Measurements from ENCODE around the gene KNDC1.

The KNDC1 gene

GRCh38 chr10:133165556-133166503 is 5.8 kb downstream of the KNDC1 start:
- Histone ChIP-seq H3K79me1 (replicated peaks; ENCODE audit: low read length, poor library complexity, severe bottlenecking) (no peaks in the 10 kb centered on the region), H3K18ac (ENCODE audit: low read depth in 1 of 2, low read length in 2 of 2) (no peak overlapping the region), H3K4me1 (ENCODE audit: control insufficient read depth, insufficient read depth, low read depth, low read length) (peaks cover 4% of the 10 kb centered on the region), H2BK15ac (ENCODE audit: low read depth, poor library complexity, severe bottlenecking) (no peak overlapping the region), H3K14ac (ENCODE audit: low read length in 2 of 2) (no peak overlapping the region), H3K36me3 (ENCODE audit: control insufficient read depth in 1 of 2, insufficient read depth in 2 of 2, low read depth in 1 of 2, low read length in 2 of 2) (no peaks in the 10 kb centered on the region), H3K4me2 (ENCODE audit: low read length, poor library complexity, severe bottlenecking) (no peak overlapping the region), H3K23ac (ENCODE audit: low read length in 2 of 2) (no peak overlapping the region), H2BK5ac (ENCODE audit: low read depth, low read length, poor library complexity, severe bottlenecking) (no peak overlapping the region), H3K4me3 (ENCODE audit: insufficient read depth in 1 of 2, low read depth in 1 of 2, low read length in 2 of 2) (peak overlapping the region in 1 of 2 experiments; percentile 18), H2AFZ (ENCODE audit: low read depth, low read length) (no peak overlapping the region), H3K27me3 (ENCODE audit: control insufficient read depth in 1 of 2, insufficient read depth in 1 of 2, low read length in 2 of 2) (peaks cover 28 to 58% of the 10 kb centered on the region in 2 experiments), H3K9me3 (ENCODE audit: control insufficient read depth, low read length) (no peaks in the 10 kb centered on the region), H4K8ac (ENCODE audit: low read length) (no peak overlapping the region), H2BK120ac (ENCODE audit: low read depth, low read length) (no peak overlapping the region), H2BK12ac (ENCODE audit: low read length in 2 of 2) (no peak overlapping the region), H3K27ac (ENCODE audit: low read length, poor library complexity, severe bottlenecking) (no peak overlapping the region), H3K9ac (ENCODE audit: low read length) (no peak overlapping the region), H2AK5ac (ENCODE audit: low read length, severe bottlenecking) (no peak overlapping the region), H4K91ac (ENCODE audit: low read length) (peak overlapping the region; percentile 41), H3K4ac (ENCODE audit: low read depth in 1 of 2, low read length in 2 of 2) (no peak overlapping the region)
- 91% methylated on average over 39 of the region's 40 CpGs for WGBS
- DNase-seq = no peak

DNA sequence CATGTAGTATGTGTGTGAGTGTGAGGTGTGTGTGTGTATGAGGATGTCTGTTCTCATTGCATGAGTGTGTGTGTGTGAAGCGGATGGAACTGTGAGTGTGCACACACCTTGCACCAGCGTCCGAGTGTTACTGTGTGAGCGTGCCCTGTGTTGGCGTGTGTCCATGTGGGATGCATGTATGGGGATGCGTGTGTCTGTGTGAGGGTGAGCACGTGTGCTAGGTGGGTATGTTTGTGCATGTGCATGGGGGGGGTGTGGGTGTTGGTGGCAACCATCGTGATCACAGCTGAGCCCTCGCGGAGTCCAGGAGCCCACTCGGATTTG is 6.4 kb downstream of the KNDC1 start:
- no peak overlapping the region for H3K18ac ChIP-seq (ENCODE audit: low read depth in 1 of 2, low read length in 2 of 2)
- WGBS = 93% methylated on average over 11 of the region's 11 CpGs
- no peak overlapping the region for H2AFZ ChIP-seq (ENCODE audit: low read depth, low read length)
- no peak overlapping the region for H3K4me3 ChIP-seq (ENCODE audit: insufficient read depth in 1 of 2, low read depth in 1 of 2, low read length in 2 of 2)
- H3K4ac ChIP-seq (ENCODE audit: low read depth in 1 of 2, low read length in 2 of 2) = no peak overlapping the region
- no peak overlapping the region for H2BK5ac ChIP-seq (ENCODE audit: low read depth, low read length, poor library complexity, severe bottlenecking)
- no peak overlapping the region for H2BK12ac ChIP-seq (ENCODE audit: low read length in 2 of 2)
- DNase-seq = no peak
- H3K27ac ChIP-seq (ENCODE audit: low read length, poor library complexity, severe bottlenecking) = no peak overlapping the region
- H2AK5ac ChIP-seq (ENCODE audit: low read length, severe bottlenecking) = no peak overlapping the region
- H3K9ac ChIP-seq (ENCODE audit: low read length) = no peak overlapping the region
- no peaks in the 10 kb centered on the region for H3K4me1 ChIP-seq (ENCODE audit: control insufficient read depth, insufficient read depth, low read depth, low read length)
- no peak overlapping the region for H3K4me2 ChIP-seq (ENCODE audit: low read length, poor library complexity, severe bottlenecking)
- H4K91ac ChIP-seq (ENCODE audit: low read length) = no peak overlapping the region
- no peak overlapping the region for H2BK15ac ChIP-seq (ENCODE audit: low read depth, poor library complexity, severe bottlenecking)
- H3K14ac ChIP-seq (ENCODE audit: low read length in 2 of 2) = no peak overlapping the region
- no peaks in the 10 kb centered on the region for H3K9me3 ChIP-seq (ENCODE audit: control insufficient read depth, low read length)
- no peak overlapping the region for H4K8ac ChIP-seq (ENCODE audit: low read length)
- no peak overlapping the region for H2BK120ac ChIP-seq (ENCODE audit: low read depth, low read length)
- no peaks in the 10 kb centered on the region for H3K79me1 ChIP-seq (replicated peaks; ENCODE audit: low read length, poor library complexity, severe bottlenecking)
- H3K23ac ChIP-seq (ENCODE audit: low read length in 2 of 2) = no peak overlapping the region
- H3K27me3 ChIP-seq (ENCODE audit: control insufficient read depth in 1 of 2, insufficient read depth in 1 of 2, low read length in 2 of 2) = peaks cover 22 to 51% of the 10 kb centered on the region in 2 experiments
- no peaks in the 10 kb centered on the region for H3K36me3 ChIP-seq (ENCODE audit: control insufficient read depth in 1 of 2, insufficient read depth in 2 of 2, low read depth in 1 of 2, low read length in 2 of 2)

- Histone ChIP-seq H3K36me3 (ENCODE audit: control insufficient read depth in 1 of 2, insufficient read depth in 2 of 2, low read depth in 1 of 2, low read length in 2 of 2) (no peaks in the 10 kb centered on the region), H3K79me1 (replicated peaks; ENCODE audit: low read length, poor library complexity, severe bottlenecking) (no peaks in the 10 kb centered on the region), H2AK5ac (ENCODE audit: low read length, severe bottlenecking) (no peak overlapping the region), H3K4me2 (ENCODE audit: low read length, poor library complexity, severe bottlenecking) (no peak overlapping the region), H3K23ac (ENCODE audit: low read length in 2 of 2) (no peak overlapping the region), H4K91ac (ENCODE audit: low read length) (no peak overlapping the region), H2BK120ac (ENCODE audit: low read depth, low read length) (no peak overlapping the region), H3K27me3 (ENCODE audit: control insufficient read depth in 1 of 2, insufficient read depth in 1 of 2, low read length in 2 of 2) (peaks cover 16 to 46% of the 10 kb centered on the region in 2 experiments), H2AFZ (ENCODE audit: low read depth, low read length) (no peak overlapping the region), H2BK5ac (ENCODE audit: low read depth, low read length, poor library complexity, severe bottlenecking) (no peak overlapping the region), H3K4ac (ENCODE audit: low read depth in 1 of 2, low read length in 2 of 2) (no peak overlapping the region), H3K4me3 (ENCODE audit: insufficient read depth in 1 of 2, low read depth in 1 of 2, low read length in 2 of 2) (no peak overlapping the region), H3K18ac (ENCODE audit: low read depth in 1 of 2, low read length in 2 of 2) (no peak overlapping the region), H3K9me3 (ENCODE audit: control insufficient read depth, low read length) (no peaks in the 10 kb centered on the region), H2BK15ac (ENCODE audit: low read depth, poor library complexity, severe bottlenecking) (peak overlapping the region; percentile 36), H3K27ac (ENCODE audit: low read length, poor library complexity, severe bottlenecking) (no peak overlapping the region), H3K14ac (ENCODE audit: low read length in 2 of 2) (no peak overlapping the region), H3K4me1 (ENCODE audit: control insufficient read depth, insufficient read depth, low read depth, low read length) (no peaks in the 10 kb centered on the region), H4K8ac (ENCODE audit: low read length) (no peak overlapping the region), H2BK12ac (ENCODE audit: low read length in 2 of 2) (no peak overlapping the region), H3K9ac (ENCODE audit: low read length) (no peak overlapping the region)
- no peak for DNase-seq
- 92% methylated on average over 66 of the region's 66 CpGs for WGBS
Measured at GRCh38 chr10:133166828-133167692, 7.0 kb downstream of the KNDC1 start.
